Parathyroid adenoma (tissue), 2 donors: ENCODE data around the gene WDFY2.

Experiments used
- H2AFZ ChIP-seq: fragments of 300-600 bp; sonication (generic); one replicate; pipeline ENCODE4 v1.7.0; 2017; ENCODE audit warnings: antibody characterized with exemption, mild to moderate bottlenecking
- H3K27ac ChIP-seq: fragments of 300-600 bp; sonication (generic); one replicate; pipeline ENCODE4 v1.7.0; 2017
- H3K27me3 ChIP-seq: fragments of 300-600 bp; sonication (generic); one replicate; pipeline ENCODE4 v1.7.0; 2017; ENCODE audit warnings: low read length; ENCODE audit not compliant: control insufficient read depth, insufficient read depth
- H3K36me3 ChIP-seq: fragments of 300-600 bp; sonication (generic); one replicate; pipeline ENCODE4 v1.7.0; 2017; ENCODE audit warnings: low read length; ENCODE audit not compliant: control insufficient read depth, insufficient read depth
- H3K4me1 ChIP-seq: fragments of 300-600 bp; sonication (generic); one replicate; pipeline ENCODE4 v1.7.0; 2017; ENCODE audit warnings: control low read depth
- H3K4me2 ChIP-seq: fragments of 300-600 bp; sonication (generic); one replicate; pipeline ENCODE4 v1.7.0; 2017; ENCODE audit warnings: low read length
- H3K4me3 ChIP-seq: fragments of 300-600 bp; sonication (generic); one replicate; pipeline ENCODE4 v1.7.0; 2017; ENCODE audit warnings: low read depth, low read length
- H3K79me2 ChIP-seq: fragments of 300-600 bp; sonication (generic); one replicate; pipeline ENCODE4 v1.7.0; 2017; ENCODE audit warnings: control low read depth
- H3K9ac ChIP-seq: fragments of 300-600 bp; sonication (generic); one replicate; pipeline ENCODE4 v1.7.0; 2017; ENCODE audit warnings: mild to moderate bottlenecking
- H3K9me3 ChIP-seq: fragments of 300-600 bp; sonication (generic); one replicate; pipeline ENCODE4 v1.7.0; 2017; ENCODE audit warnings: low read length; ENCODE audit not compliant: control insufficient read depth
- TF ChIP-seq, protein P1 (sequence below): fragments of 300-600 bp; sonication (generic); IDR thresholded peaks from one replicate; pipeline ENCODE4 v1.7.0; 2017; ENCODE audit warnings: antibody characterized with exemption, mild to moderate bottlenecking
- donor health status: primary hyperparathyroidism.

WDFY2 gene

DNA sequence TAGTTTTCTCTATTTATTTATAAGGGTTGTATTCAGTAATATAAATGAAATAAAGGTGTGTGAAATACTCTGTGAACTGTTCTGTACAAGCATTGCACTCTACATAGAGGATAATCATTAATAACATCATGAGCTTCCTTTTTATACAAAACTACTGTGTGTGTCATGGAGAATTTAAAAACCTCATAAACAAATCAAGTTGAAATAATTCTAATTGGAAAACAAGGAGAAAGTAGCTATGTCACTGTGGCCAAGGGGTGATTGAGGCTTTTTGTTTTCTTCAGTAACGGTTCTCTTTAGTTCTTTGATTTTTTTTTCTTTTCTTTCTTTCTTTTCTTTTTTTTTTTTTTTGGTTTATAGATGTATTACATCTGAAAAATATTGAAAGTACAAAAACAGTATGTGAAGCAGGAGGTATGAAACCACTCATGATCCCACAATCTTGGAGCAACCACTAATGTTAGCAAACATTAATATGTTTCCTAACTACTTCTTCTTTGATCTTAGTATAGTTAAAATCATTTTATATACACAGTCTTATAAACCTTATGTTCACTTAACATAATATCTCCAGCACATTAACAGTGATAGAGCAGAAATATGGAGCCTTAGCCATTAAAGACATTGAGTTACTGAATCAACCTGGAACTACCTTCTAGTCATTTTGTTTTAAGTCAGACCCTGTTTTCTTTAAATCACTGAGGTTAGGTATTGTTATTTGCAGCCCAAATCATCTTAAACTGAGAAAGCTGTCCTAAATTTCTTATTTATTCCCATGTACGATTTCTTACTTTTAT is 45.4 kb downstream of the WDFY2 start:
- Histone ChIP-seq H3K36me3 (no peaks in the 10 kb centered on the region), H3K4me1 (peaks cover 27% of the 10 kb centered on the region), H3K27me3 (no peaks in the 10 kb centered on the region), H3K4me3 (no peak overlapping the region), H2AFZ (no peak overlapping the region), H3K4me2 (no peak overlapping the region), H3K79me2 (peaks cover 9% of the 10 kb centered on the region), H3K27ac (no peak overlapping the region), H3K9ac (no peak overlapping the region), H3K9me3 (no peaks in the 10 kb centered on the region)
- TF ChIP-seq, protein P1, sequence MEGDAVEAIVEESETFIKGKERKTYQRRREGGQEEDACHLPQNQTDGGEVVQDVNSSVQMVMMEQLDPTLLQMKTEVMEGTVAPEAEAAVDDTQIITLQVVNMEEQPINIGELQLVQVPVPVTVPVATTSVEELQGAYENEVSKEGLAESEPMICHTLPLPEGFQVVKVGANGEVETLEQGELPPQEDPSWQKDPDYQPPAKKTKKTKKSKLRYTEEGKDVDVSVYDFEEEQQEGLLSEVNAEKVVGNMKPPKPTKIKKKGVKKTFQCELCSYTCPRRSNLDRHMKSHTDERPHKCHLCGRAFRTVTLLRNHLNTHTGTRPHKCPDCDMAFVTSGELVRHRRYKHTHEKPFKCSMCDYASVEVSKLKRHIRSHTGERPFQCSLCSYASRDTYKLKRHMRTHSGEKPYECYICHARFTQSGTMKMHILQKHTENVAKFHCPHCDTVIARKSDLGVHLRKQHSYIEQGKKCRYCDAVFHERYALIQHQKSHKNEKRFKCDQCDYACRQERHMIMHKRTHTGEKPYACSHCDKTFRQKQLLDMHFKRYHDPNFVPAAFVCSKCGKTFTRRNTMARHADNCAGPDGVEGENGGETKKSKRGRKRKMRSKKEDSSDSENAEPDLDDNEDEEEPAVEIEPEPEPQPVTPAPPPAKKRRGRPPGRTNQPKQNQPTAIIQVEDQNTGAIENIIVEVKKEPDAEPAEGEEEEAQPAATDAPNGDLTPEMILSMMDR, result no peak

DNA sequence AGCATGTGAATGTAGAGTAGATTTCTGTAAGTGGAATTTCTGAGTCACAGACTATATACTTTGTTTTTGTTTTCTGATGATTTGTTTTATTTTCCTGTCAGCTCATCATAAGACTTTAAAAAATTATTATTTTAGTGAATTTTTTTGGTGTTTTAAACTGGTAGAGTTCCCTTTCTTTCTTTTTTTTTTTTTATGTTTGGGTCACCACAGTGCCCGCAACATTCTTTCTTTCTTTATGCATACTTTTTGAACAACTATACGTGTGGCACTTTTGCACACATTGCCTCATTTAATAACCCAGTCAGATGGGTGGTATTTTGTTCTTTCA is 46.0 kb downstream of the WDFY2 start:
- no peak overlapping the region for H2AFZ ChIP-seq
- peaks cover 9% of the 10 kb centered on the region for H3K79me2 ChIP-seq
- no peaks in the 10 kb centered on the region for H3K36me3 ChIP-seq
- H3K4me3 ChIP-seq, result no peak overlapping the region
- no peak overlapping the region for H3K9ac ChIP-seq
- no peaks in the 10 kb centered on the region for H3K9me3 ChIP-seq
- no peak overlapping the region for H3K4me2 ChIP-seq
- no peaks in the 10 kb centered on the region for H3K27me3 ChIP-seq
- TF ChIP-seq, protein P1, result no peak
- H3K27ac ChIP-seq, result no peak overlapping the region
- peaks cover 24% of the 10 kb centered on the region for H3K4me1 ChIP-seq

GRCh38 chr13:51632591-51633362 is 48.5 kb downstream of the WDFY2 start:
- H3K36me3 ChIP-seq, result no peaks in the 10 kb centered on the region
- no peak overlapping the region for H3K9ac ChIP-seq
- no peaks in the 10 kb centered on the region for H3K9me3 ChIP-seq
- H3K4me1 ChIP-seq, result peaks cover 9% of the 10 kb centered on the region
- H3K27ac ChIP-seq, result peak overlapping the region; percentile 12
- TF ChIP-seq, protein P1, result no peak
- no peak overlapping the region for H3K4me2 ChIP-seq
- H3K79me2 ChIP-seq, result peaks cover 16% of the 10 kb centered on the region
- H2AFZ ChIP-seq, result no peak overlapping the region
- no peaks in the 10 kb centered on the region for H3K27me3 ChIP-seq
- no peak overlapping the region for H3K4me3 ChIP-seq

- TF ChIP-seq, protein P1, result no peak
- Histone ChIP-seq H3K4me3 (no peak overlapping the region), H3K79me2 (peaks cover 13% of the 10 kb centered on the region), H3K27ac (no peak overlapping the region), H3K4me2 (no peak overlapping the region), H3K9me3 (no peaks in the 10 kb centered on the region), H3K36me3 (no peaks in the 10 kb centered on the region), H3K9ac (no peak overlapping the region), H3K4me1 (peaks cover 7% of the 10 kb centered on the region), H3K27me3 (no peaks in the 10 kb centered on the region), H2AFZ (no peak overlapping the region)
These were observed 51.0 kb downstream of the WDFY2 start for GRCh38 chr13:51635137-51635878.
